NCI-H1436 treated with DMSO at 0.1 percent for 48 hours (cell line): ENCODE measurements around the gene C3orf70.

Source experiments
- DNase-seq: peaks from one replicate; lab custom pipeline; 2025; lab: John Stamatoyannopoulos, UW

Gene C3orf70

DNA sequence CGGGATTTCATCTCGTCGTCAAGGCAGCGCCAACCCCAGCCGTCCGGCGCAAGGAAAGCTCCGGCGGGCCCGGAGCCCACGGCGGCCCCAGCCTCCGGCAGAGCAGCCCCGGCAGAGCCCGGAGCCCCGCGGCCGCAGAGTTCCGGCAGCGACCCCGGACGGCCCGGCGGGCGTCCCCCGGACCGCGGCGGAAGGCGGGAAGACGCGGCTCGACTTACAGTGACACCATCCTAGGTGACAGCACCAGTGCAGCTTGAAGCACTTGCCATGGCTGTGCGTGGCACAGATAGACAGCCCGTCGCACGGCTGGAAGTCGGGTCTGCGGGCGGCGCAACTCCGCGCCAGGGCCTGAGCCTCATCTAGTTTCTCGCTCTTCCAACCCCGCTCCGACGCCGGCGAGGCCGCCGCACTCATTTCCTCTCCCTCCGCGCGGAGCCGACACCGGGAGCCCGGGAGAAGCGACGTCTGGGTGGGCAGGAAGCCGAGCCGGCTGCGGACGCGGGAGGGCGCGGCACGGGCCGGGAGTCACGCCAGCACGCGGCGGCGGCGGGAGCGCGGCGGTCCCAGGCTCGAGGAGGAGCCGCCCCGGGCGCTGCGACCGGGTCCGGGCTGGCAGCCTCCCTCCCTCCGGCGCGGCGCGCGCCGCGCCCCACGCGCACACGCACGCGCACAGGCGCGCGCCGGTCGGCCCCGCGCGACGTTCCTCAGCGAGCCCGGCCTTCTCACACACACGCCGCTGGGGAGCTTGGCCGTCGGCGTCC is at the start of gene C3orf70:
Gene C3orf70, minus strand, starts transcription at position 651 of the 761 bp plus-strand sequence. Its CDS starts 237 bp downstream, at position 414.
- no peak for DNase-seq

DNA sequence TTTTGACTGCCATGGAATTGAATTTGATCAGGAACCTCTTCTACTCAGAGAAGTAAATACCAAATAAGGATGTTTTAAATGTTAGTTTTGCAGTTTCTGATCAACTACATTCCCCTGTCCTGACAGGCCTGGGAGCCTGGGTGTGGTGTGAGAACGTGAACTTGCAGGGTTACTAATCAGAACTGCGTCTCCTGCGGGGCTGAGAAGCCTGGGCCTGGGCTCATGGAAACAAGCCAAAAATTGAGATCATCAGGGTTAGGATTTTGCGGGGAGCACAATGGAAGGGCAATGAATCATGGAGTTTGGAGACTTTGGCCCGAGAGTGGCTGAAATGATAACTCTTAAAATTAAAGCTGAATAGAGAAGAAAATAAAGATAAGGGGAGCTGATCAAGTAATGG is 47.8 kb upstream of the C3orf70 start:
- DNase-seq = no peak

DNA sequence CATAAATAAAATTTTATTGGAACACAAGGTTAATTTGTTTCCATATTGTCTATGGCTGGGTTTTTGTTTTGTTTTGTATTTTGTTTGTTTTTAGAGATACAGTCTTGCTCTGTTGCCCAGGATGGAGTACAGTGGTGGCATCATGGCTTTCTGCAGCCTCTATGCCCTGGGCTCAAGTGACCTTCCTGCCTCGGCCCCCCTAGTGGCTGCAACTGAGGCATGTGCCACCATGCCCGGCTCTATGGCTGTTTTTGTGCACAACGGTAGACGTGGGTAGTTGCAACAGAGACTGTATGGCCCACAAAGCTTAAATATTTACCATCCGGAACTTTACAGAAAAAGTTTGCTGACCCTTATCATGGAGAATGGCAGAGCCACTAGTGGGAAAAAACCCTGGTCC is 46.8 kb upstream of the C3orf70 start:
- DNase-seq = no peak

GRCh38 chr3:185199206-185199605 is 46.3 kb upstream of the C3orf70 start:
- DNase-seq = no peak

- DNase-seq = no peak
Measured at GRCh38 chr3:185197068-185197467, 44.2 kb upstream of the C3orf70 start.

- DNase-seq = no peak
Measured at GRCh38 chr3:185195652-185196051, 42.8 kb upstream of the C3orf70 start.

- DNase-seq = peak; percentile 58
Measured at GRCh38 chr3:185188816-185189215, 36.0 kb upstream of the C3orf70 start.

DNA sequence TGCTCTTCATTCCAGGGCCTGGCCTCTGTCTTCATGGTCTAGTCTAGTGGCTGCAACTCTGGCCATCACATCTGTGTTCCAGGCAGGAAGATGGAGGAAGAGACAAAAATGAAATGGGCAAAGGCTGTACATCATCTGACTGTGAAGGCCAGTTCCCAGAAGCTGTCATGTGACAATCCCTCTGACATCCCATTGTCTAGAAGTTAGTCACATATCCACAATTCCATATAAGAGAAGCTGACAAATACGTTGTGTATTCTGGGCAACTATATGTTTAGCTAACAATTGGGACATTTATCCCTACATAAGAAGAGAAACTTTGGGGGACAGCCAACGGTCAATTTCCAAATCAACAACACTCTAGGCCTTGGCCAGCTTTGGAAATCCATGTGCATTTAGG is 34.5 kb upstream of the C3orf70 start:
- no peak for DNase-seq

GRCh38 chr3:185176750-185177359 is 24.0 kb upstream of the C3orf70 start:
- DNase-seq = no peak

DNA sequence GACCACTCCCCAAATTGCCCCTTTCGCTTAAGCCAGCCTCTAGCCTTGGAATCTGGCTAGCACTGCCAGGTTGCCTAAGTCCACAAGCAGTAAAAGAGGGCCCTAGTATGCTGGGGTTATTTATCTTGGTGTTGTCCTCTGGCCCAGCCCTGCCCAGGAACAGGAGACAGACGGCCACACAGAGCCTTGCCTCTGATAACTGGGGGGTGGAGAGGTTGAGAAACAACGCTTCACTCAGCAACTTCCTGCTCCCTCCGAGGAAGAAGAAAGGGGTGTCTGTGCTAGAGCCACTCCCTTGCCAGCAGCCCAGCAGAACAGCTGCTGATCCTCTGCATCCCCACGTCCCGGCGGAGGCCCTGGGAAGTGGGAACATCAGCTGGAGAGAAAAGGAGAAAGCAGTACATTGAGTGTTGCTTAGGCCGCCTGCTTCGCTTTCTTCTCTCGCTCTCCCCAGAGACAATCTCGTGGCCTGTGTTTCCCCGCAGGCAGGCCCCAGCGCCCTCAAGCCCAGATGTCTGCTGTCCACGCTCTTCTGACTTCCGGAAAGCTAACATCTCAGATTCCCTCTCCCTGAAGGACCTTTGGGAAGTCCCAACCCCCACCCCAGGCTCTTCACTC is 22.6 kb upstream of the C3orf70 start:
- DNase-seq = no peak

DNA sequence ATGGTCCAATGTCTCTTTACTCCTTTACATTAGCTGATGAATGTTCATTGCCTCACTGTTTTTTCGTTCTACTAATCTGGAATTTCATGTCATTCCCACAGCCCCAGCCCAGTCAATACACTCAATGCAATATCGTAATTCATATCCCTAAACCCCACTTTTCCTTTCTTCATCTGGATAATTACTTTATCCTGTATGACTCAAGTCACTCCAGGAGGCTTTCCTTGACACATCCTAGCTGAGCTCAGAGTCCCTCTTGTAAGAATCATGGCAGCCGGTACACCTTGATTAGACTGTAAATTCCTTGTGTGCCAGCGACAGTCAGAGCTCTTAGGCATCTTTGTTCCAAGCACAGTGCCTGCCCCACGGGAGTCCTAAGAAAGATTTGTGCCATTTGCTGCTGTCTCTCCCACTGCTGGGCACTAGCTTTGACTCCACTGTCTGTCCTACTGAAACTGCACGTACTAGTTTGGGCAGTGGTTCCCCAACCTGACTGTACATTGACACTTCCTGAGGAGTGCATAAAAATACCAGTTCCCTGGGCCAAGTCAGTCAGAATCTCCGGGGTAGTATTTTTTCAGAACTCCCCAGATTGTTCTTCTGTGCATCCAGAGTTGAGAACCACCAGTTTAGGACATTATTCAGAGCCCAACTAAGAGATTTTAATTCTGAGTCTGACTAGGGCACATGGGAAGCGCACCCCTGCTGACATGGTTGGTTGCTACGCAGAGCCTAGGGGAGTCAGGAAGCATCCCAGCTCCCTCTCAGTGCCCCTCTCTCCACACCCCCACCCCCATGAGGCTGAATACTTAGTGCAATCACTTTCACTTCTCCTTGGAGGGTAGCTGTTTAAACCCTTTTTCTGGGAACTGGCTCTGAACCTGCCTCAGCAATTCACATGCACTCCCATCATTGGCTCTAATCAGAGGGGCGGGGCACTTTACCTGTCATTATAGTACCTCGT is 19.5 kb upstream of the C3orf70 start:
- no peak for DNase-seq

DNA sequence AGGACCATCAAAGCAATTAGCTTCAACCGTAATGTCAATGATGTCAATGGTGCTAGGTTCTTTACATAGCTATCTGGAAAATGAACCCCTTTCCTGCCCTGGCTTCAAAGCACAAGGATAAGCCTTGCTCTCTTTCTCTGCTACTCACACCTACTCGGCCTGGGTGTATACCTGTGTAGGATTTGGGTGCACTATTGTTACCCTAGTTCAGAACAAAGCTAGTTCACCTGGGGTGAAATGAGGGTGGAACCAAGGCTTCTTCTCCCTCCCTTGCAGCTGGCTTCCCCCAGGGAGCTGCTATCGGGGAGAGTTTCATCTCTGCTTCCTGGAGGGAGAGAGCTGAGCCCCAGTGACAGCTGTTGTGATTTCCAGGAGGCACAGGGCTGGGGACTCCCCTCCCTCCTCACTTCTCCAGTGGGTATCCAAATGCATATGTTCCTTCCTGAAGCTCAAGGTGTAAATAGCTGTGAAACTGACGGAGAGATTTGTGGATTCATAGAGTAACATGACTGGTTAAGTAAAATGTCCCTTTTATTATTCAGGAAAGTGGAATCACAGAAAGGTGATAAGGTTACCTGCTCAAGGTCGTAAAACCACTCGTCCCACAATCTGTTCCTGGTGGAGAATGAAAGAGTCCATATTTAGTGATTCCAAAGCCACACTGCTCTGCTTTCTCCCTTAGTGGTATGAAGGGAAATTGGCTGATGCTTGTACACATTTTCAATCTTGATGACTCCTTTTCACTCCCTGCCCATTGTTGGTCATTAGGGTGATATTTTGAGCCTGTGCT is 11.8 kb upstream of the C3orf70 start:
- DNase-seq = no peak

DNA sequence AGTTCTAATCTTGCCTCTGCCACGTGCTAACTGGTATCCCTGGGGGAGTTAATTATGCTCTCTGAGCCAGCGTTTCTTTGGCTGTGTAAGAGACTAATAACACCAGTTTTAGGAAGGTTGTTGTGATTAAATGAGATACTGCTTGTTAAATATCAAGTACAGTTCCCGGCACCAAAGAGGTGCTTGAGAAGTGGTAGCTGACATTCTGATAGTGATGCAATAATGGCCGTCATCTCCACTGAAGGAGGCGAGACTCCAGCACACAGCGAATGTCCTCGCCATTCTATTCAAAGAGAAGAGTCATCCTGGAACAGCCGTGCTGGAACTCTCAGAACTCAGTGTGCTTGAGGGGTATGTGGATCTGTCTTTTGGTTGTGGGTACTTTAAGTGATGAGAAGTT is 9.8 kb upstream of the C3orf70 start:
- no peak for DNase-seq

DNA sequence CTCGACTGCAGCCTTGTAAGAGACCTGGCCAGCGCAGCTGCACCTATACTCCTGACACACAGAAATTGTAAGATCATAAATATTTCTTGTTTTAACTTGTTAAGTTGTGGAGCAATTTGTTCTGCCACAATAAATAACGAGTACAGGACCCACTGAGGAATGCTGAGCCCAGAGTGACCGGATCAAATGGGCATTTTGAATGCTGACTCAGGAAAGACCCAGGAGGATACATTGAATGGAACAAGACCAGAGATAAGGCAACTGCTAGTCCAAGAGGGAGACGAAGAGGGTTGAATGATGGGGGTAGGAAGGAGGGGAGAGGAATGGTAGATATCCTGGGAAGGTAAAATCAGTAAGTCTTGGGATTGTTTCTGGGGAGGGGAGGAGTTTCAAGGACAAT is 8.9 kb upstream of the C3orf70 start:
- DNase-seq = no peak

DNA sequence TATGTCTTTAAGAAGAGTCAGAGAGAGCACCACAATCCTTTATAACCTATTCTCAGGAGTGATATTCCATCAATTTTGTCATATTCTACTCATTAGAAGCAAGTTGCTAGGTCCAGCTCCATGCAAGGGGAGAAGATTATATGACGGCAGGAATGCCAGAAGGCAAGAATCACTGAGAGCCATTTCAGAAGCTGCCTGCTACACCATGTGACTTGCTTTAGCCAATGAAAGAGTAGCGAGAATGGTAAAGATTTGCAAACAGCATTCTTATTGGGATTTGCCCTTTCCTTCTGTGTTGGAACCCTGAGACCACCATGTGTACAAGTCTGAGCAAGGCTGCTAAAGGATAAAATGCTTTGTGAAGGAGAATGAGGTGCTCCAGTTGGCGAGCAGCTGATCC is 4.5 kb upstream of the C3orf70 start:
- DNase-seq = no peak

DNA sequence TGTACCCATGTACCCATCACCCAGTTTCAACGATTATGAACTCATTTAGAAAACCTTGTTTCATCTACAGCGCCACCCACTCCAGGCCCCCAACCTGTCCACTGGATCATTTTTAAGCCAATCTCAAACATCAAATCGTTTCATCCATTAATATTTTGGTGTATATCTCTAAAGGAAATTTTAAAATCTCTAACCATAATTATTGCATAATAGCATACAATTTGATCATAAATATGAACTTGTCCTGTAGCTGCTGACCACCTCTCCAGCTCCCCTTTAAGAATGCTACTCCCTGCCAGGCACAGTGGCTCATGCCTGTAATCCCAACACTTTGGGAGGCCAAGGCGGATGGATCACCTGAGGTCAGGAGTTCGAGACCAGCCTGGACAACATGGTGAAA is 2.8 kb upstream of the C3orf70 start:
- DNase-seq = no peak

DNA sequence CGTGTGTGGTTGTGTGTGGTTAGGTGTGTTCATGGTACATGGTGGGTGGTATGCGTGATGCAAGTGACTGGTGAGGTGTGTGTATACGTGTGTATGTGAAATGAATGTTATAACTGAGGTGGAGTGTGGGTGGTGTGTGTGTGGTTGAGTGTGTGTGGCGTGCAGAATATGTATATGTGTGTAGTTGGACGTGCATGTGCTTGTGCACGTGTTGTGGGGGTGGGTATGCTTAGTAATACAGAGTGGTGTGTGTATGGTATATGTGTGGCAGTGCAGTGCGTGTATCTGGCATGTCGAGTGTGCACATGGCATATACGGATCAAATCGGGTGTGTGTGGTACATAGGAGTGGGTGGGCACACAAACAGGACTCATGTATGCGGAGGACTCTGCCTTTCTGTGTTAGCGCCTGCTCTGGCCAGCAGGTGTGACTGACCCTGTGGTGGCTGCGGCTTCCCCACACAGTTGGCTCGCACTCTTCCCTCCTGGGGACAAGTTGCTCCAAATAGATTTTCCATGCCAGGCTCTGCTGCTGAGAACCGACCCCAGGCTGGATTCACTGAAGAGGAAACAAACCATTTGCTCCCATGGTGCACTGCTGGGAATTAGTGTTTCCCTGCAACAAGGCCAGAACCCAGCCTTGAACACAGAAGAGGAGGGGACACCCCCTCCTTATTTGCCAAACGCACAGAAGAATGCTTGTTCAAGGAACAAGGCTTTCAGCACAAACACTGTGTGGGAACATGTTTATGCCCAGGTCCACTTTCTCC is 1.2 kb upstream of the C3orf70 start:
- DNase-seq = no peak

GRCh38 chr3:185153171-185153771 is 411 bp upstream of the C3orf70 start:
- DNase-seq = no peak

- no peak for DNase-seq
Measured at GRCh38 chr3:185151964-185152409, 873 bp downstream of the C3orf70 start.
